Stimulated activated CD4-positive, alpha-beta T cell treated with anti-CD3 and anti-CD28 coated beads, Interleukin-15, amount 100 ng/mL, for 48 hours (primary cell): Measurements from ENCODE around the gene MCM7.
A peak's percentile ranks its signal among the peaks of the same experiment; 100 is the strongest.

Experiments used
- DNase-seq, 2 donors: peaks; one replicate each; pipeline ENCODE4 v3.0.0-alpha.2; 2020; ENCODE audit warnings: low read depth in 2 of 2

The MCM7 gene

GRCh38 chr7:100093925-100094486 is 7.2 kb downstream of the MCM7 start:
- DNase-seq: no peak

DNA sequence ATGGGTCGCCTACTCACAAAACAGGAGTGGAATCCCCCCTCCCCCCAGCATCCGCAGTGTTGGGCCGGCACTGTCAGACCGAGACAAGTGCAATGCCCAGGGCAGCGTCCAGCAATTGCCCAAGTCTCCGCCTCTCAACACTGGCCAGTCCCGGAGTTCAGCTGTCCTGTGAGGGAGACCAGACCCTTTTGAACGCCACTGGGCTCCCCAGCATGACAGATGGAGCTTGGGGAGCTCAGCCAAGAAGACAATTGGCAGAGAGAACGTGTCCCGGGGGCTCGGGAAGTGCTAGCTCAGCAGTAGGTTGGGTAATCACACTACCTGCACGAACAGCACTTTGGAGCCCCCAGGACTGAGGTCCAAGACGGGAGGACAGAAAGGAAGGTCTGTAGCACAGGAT is 7.7 kb downstream of the MCM7 start:
- DNase-seq: no peak

- no peak for DNase-seq
These were observed 8.1 kb downstream of the MCM7 start for GRCh38 chr7:100093054-100093453.

DNA sequence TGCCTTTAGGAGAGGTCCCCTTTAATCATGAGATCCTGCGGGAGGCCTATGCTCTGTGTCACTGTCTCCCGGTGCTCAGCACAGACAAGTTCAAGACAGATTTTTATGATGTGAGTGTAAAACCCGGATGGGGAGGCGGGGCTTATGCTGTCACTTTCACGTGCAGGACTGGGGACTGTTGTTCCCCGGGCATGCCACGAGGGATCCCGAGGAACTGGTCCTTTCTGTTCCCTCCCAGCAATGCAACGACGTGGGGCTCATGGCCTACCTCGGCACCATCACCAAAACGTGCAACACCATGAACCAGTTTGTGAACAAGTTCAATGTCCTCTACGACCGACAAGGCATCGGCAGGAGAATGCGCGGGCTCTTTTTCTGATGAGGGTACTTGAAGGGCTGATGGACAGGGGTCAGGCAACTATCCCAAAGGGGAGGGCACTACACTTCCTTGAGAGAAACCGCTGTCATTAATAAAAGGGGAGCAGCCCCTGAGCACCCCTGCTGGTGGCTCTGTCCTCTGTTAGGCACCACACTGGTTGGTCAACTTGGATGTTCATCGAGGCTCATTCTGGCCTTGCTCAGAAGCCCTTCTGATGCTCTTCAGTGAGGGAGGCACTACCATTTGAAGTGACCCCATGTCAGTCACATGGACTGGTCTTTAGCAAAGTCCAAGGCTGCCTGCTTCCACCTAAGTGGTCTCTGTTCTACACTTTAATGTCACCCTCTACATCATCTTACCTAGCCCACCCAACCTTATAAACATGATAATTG is 9.6 kb downstream of the MCM7 start:
- DNase-seq: no peak

DNA sequence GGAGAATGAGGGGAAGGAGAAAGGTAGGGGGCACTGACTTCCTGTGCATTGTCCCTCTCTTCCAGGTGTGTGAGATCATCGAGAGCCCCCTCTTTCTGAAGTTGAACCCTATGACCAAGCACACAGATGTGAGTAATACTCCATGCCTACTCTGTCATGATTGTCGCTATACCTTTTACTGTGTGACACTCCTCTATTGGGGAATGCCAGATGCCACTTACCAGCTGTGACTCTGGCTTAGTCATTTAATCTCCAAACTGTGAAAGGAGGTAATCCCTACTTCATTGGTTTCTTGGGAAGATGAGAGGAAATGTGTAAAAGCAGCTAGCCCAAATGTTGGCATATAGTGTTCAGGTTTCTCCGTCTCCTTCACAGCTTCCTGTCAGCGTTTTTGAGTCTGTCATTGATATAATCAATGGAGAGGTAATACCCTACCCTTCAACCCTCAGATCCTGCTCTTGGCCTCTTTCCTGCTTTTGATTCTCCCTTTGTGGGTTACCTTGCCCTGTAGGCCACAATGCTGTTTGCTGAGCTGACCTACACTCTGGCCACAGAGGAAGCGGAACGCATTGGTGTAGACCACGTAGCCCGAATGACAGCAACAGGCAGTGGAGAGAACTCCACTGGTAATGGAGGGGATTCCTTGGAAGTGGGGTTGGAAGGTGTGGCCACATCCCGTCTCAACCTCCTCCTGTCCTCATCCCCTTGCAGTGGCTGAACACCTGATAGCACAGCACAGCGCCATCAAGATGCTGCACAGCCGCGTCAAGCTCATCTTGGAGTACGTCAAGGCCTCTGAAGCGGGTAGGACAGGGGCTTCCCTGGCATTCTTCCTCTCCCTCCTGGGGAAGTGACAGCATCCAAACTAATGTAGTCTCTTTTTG is 10.4 kb downstream of the MCM7 start:
- DNase-seq: no peak

- no peak for DNase-seq
These were observed 11.6 kb downstream of the MCM7 start for GRCh38 chr7:100089458-100090196.

DNA sequence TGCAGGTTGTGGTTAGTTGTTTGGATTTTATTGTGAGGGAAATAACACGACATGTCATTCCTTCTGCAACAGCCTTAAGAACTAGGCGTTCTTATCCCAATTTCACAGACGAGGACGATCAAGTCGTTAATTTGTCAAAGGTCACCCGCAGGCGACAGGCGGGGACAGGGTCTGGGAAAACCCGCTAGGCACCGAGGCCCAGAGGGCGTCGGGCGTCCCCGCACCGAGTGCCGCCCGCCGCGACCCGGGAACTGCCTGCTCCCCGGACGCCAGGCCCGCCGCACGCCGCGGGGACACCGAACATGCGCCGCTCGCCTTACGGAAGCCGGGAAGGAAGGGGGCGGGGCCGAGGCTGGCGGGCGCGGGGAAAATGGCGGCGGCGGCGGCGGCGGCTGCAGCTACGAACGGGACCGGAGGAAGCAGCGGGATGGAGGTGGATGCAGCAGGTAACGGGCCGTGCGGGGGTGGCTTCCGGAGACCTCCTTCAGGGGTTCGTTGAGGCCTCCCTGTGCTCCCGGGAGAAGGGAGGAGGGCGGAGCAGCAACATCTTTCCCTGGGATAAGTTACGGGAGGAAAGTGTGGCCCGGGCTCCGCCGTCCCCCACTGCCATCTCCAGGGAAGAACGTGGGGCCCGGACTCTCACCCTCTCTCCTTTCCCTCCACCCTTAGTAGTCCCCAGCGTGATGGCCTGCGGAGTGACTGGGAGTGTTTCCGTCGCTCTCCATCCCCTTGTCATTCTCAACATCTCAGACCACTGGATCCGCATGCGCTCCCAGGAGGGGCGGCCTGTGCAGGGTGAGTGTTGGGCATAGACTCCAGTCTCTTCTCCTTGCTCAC is 12.4 kb downstream of the MCM7 start, which contains the start of gene COPS6:
Gene COPS6 (plus strand): TSS at position 349 of the 837 bp plus-strand sequence. CDS start 22 bp downstream, at position 371.
- peak; percentile 64 to 84 for DNase-seq

- DNase-seq: no peak
These were observed 13.0 kb downstream of the MCM7 start for GRCh38 chr7:100088095-100088620.

GRCh38 chr7:100087055-100087750 is 14.0 kb downstream of the MCM7 start:
- no peak for DNase-seq

DNA sequence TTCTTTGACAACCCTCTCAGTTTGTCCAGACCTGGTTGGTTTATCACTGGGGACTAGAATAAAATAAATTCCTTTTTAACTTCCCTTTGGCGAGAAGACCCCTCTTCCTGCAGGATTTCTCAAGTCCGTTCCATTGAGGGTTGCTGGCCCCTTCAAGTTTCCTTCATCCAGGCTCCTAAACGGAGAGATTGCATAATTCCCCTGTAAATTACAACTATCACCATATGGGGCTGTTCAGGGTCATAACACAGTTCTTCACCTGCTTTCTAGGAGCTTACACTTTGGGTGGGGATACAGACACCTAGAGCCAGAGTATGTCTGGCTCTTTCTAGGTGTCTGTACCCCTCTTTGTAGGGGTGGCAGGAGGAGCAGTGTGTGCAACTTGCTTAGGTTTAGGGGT is 15.7 kb downstream of the MCM7 start:
- DNase-seq: no peak

DNA sequence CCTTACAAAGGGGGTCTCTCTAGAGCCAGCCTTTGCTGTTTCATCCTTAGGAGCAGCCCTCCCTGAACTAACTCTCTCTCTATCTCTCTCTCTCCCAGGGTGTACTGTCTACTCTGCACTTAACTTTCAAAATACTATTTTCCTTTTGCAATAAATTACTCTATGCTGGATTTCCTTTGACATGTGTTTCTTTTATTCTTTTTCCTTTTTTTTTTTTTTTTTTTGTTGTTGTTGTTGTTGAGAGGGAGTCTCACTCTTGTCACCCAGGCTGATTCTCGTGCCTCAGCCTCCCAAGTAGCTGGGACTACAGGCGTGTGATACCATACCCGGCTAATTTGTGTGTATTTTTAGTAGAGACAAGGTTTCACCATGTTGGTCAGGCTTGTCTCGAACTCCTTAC is 18.2 kb downstream of the MCM7 start:
- no peak for DNase-seq

GRCh38 chr7:100081535-100082102 is 19.6 kb downstream of the MCM7 start, which contains the start of gene ZNF3:
ZNF3 (minus strand) TSS chr7:100081723; CDS start chr7:100077357, 4,366 bp downstream.
- peak; percentile 98 for DNase-seq

DNA sequence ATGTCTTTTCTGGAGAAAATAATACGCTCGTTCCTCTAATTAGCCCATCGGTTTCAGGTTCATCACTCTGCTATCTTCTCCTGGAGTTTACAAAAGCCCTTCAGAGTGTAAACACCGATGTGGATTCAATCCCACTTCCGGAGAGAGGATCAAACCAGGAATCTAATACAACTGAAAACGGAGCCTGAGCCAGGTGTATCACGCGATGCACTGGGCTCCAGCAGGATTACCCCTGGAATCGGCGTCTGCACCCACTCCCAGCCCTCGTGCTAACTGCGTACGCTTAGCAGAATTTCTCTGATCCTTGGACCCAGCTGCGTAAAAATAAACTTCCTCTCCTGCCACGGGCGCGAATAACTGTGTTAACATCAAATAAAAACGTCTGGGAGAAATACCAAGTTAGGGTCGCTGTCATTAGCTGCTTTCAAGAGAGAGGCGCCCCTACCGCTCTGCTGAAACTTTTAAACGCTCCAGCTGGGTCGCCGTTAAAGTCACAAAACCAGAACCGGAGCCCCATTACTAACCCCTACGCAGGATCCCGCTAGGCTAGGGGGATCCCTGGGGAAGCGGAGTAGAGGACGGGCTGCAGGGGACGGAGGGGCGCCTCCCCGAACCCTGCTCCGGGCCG is 20.2 kb downstream of the MCM7 start:
- DNase-seq: no peak

- DNase-seq: no peak
These were observed 22.1 kb downstream of the MCM7 start for GRCh38 chr7:100079024-100079560.

DNA sequence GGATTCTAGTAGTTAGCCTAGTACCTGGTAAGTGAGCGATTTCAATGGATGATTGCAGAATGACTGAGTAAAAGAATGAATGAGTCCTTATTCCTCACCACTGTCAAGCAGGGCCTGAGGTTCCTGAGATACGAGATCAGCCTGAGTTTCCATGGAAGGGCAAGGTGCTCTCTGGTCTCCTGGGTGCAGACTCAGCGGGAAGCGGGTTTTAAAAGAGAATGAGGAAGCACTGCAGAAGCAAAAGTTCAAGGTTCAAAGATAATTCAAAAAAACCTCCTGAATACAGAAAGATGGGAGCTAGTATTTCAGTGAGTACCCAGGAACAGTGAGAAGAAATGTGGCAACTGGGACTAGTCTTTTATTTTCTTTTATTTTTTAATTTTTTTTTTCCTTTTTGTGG is 24.0 kb downstream of the MCM7 start:
- DNase-seq: no peak

DNA sequence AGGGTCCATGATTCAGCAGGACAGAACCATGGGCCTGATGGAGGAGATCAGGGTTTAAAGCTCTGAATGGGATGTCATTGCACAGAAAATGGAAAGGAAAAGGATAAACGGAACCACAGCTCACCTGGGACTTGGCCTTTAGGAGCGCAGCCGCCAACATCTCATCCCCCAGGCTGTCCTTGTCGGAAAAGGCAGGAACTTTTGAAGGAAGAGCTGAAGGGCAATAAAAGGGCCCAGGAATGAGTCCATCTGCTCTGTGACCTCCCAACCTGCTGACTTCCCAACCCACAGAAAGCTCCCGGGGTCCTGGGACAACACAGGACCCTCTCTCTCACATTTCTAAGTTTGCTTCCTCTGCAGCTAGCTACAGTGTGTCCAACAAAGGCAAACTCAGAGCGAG is 25.8 kb downstream of the MCM7 start:
- no peak for DNase-seq

- DNase-seq: no peak
These were observed 26.4 kb downstream of the MCM7 start for GRCh38 chr7:100074841-100075240.

DNA sequence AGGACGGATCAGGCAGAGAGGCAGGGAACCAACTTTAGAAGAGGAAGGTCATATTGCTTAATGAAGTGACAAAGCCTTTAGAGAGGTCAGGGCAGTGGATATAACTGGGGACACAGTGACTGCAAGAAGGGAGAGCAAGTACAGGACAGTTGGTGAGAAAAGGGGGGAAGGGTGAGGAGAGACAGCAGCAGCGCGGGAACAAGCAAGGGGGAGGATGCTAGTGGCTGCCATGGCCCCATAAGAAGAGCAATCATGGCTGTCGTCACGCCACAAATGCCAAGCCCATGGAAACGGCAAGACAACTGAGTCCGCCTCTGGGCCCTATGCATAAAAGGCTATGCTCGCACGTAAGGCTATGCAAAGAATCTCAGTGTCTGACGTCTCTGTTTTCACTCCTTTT is 28.7 kb downstream of the MCM7 start:
- DNase-seq: no peak
